ENCODE results near the gene RPTOR. TPM values are rescaled to one million over a fixed set of nuclear protein-coding genes. Genes with fewer than 3 reads are reported as not detected.

RPTOR gene
- polyA plus RNA-seq, 1 donor (not counting 4 experiments of a cell fraction or from before 2014, with no cell fraction given), result 4.0 TPM

GRCh38 chr17:80942423-80943345 is 398.0 kb downstream of the RPTOR start:
- Histone ChIP-seq H3K27me3 (ENCODE audit: control insufficient read depth, extremely low read depth, insufficient read depth, low read length) (no peaks in the 10 kb centered on the region), H3K9me1 (ENCODE audit: control insufficient read depth, extremely low read depth, insufficient read depth, low read length) (no peaks in the 10 kb centered on the region), H3K9ac (ENCODE audit: control insufficient read depth, extremely low read depth, insufficient read depth, low read length) (no peak overlapping the region), H3K4me3 (ENCODE audit: control insufficient read depth in 2 of 3, extremely low read depth in 1 of 3, insufficient read depth in 2 of 3, low read depth in 1 of 3, low read length in 3 of 3) (no peak overlapping the region), H3K79me2 (ENCODE audit: control insufficient read depth, insufficient read depth, low read length) (no peaks in the 10 kb centered on the region), H3K4me2 (ENCODE audit: control insufficient read depth, extremely low read depth, insufficient read depth, low read depth, low read length) (no peak overlapping the region), H3K27ac (ENCODE audit: control insufficient read depth, insufficient read depth, low read length) (no peak overlapping the region), H2AFZ (ENCODE audit: control insufficient read depth, low read length) (no peak overlapping the region), H3K4me1 (ENCODE audit: control insufficient read depth, extremely low read depth, insufficient read depth, low read length) (no peaks in the 10 kb centered on the region), H4K20me1 (ENCODE audit: control insufficient read depth, extremely low read depth, insufficient read depth, low read length) (peaks cover 2% of the 10 kb centered on the region), H3K9me3 (ENCODE audit: control insufficient read depth, low read depth, low read length) (no peaks in the 10 kb centered on the region), H3K36me3 (ENCODE audit: control insufficient read depth in 2 of 2, extremely low read depth in 1 of 2, insufficient read depth in 2 of 2, low read length in 2 of 2) (peaks cover 4 to 7% of the 10 kb centered on the region in 2 experiments)
- TF ChIP-seq CTCF (optimal IDR thresholded peaks at IDR 0.05 in 1 of 3, IDR thresholded peaks at IDR 0.05 in 1 of 3, conservative IDR thresholded peaks at IDR 0.05 in 1 of 3; ENCODE audit: extremely low read depth in 1 of 3, insufficient read depth in 2 of 3, low read length in 3 of 3), result peak in 1 of 3 experiments; percentile 15
- TF ChIP-seq EZH2 (IDR thresholded peaks at IDR 0.05; ENCODE audit: low read length), result no peak
- no peak for DNase-seq (ENCODE audit: low read depth, low spot score)
- no peak for FAIRE-seq
- dilution Hi-C loops (cut with MboI; ENCODE audit: extremely low pct_ligation_motif_present, low sequenced_read_pairs), result no loop called here

- H3K9ac ChIP-seq (ENCODE audit: control insufficient read depth, extremely low read depth, insufficient read depth, low read length), result no peak overlapping the region
- H4K20me1 ChIP-seq (ENCODE audit: control insufficient read depth, extremely low read depth, insufficient read depth, low read length), result peaks cover 2% of the 10 kb centered on the region
- H3K27ac ChIP-seq (ENCODE audit: control insufficient read depth, insufficient read depth, low read length), result no peak overlapping the region
- H3K4me1 ChIP-seq (ENCODE audit: control insufficient read depth, extremely low read depth, insufficient read depth, low read length), result no peaks in the 10 kb centered on the region
- H3K27me3 ChIP-seq (ENCODE audit: control insufficient read depth, extremely low read depth, insufficient read depth, low read length), result no peaks in the 10 kb centered on the region
- H3K79me2 ChIP-seq (ENCODE audit: control insufficient read depth, insufficient read depth, low read length), result no peaks in the 10 kb centered on the region
- FAIRE-seq, result no peak
- dilution Hi-C loops (cut with MboI; ENCODE audit: extremely low pct_ligation_motif_present, low sequenced_read_pairs), result no loop called here
- no peak overlapping the region for H3K4me2 ChIP-seq (ENCODE audit: control insufficient read depth, extremely low read depth, insufficient read depth, low read depth, low read length)
- no peak for DNase-seq (ENCODE audit: low read depth, low spot score)
- no peak overlapping the region for H3K4me3 ChIP-seq (ENCODE audit: control insufficient read depth in 2 of 3, extremely low read depth in 1 of 3, insufficient read depth in 2 of 3, low read depth in 1 of 3, low read length in 3 of 3)
- H3K9me1 ChIP-seq (ENCODE audit: control insufficient read depth, extremely low read depth, insufficient read depth, low read length), result no peaks in the 10 kb centered on the region
- no peak overlapping the region for H2AFZ ChIP-seq (ENCODE audit: control insufficient read depth, low read length)
- no peaks in the 10 kb centered on the region for H3K9me3 ChIP-seq (ENCODE audit: control insufficient read depth, low read depth, low read length)
- H3K36me3 ChIP-seq (ENCODE audit: control insufficient read depth in 2 of 2, extremely low read depth in 1 of 2, insufficient read depth in 2 of 2, low read length in 2 of 2), result peaks cover 4 to 7% of the 10 kb centered on the region in 2 experiments
- TF ChIP-seq EZH2 (IDR thresholded peaks at IDR 0.05; ENCODE audit: low read length) (no peak), CTCF (optimal IDR thresholded peaks at IDR 0.05 in 1 of 3, IDR thresholded peaks at IDR 0.05 in 1 of 3, conservative IDR thresholded peaks at IDR 0.05 in 1 of 3; ENCODE audit: extremely low read depth in 1 of 3, insufficient read depth in 2 of 3, low read length in 3 of 3) (no peak)
These were observed 398.9 kb downstream of the RPTOR start for GRCh38 chr17:80943346-80944145.

Data from keratinocyte (primary cell).